HG03558 (cell line): ENCODE measurements around the gene ACTL8.

Experiments
- ATAC-seq: cut with Tn5 transposase; IDR thresholded peaks from one replicate; pipeline ENCODE4 v1.9.1; 2021; ENCODE audit warnings: moderate number of reproducible peaks; ENCODE audit not compliant: unreplicated experiment; ENCODE audit errors: extremely low read depth

ACTL8 gene

DNA sequence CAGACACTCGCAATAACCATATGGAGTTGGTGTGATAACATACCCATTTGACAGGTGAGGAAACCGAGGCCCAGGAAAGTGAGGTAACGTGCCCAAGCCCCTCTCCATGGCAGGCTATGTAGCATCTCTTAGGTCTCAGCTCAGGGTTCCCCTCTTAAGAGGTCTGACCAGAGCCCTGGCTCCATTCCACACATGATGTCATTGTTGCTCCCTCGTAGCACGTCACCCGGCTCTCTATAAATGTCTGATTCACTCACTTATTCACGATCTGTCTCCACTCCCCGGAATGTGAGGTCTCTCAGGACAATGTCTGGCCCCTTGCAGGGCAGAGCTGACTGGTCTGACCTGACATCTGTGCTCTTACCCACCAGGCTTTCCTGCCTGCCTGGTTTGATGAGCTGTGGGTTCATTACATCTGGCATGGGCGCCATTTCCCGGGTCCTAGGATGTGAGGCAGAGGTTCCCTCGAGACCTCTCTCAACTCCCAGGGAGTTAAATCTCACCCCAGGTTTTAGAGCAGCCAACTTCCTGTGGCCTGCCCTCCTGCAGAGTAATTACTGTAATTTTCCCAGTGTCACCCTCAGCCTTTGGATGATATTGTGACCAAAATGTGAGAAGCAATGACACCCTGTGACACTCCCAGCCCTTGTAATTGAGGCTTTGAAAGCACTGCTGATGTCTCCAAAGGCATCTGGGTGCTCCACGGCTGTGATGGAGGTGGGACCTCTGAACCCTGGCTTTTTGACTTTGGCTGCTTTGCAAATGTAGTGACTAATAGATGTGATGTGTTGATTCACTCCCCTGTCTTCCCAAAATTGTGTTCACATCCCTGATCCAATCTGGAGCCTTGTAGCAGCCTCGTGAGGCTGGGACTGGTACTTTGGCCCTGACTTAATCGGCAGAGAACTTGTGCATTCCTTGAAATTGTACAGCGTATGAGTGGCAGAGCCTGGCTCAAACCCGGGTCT lies 10.6 kb downstream of the ACTL8 start:
- ATAC-seq, result no peak

DNA sequence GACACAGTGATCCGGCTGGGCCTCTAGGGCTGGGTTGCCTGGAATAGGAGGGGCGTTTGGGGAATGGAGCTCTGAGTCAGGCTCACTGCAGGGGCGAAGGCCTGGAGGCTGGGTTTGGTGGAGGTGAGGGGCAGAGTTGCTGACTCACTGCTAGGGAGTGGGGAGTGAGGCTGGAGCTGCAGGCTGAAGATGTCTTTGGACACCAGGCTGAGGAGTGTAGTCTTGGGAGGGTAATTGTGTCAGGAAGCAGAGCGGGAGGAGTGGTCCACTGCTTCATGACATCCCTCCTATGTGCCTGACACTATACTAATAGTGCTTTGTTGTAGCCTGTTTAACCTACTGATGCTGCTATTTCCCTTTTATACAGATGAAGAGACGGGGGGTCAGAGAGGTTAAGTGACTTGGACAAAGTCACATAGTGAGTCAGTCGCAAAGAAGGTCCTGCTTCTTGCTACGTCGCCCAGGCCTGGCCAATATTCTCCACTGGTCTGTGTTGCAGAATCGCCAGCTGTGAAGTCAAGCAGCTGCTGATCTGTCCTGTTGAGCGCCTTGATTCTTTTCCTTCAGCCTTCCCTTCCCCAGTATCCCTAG lies 13.6 kb downstream of the ACTL8 start:
- ATAC-seq, result no peak

DNA sequence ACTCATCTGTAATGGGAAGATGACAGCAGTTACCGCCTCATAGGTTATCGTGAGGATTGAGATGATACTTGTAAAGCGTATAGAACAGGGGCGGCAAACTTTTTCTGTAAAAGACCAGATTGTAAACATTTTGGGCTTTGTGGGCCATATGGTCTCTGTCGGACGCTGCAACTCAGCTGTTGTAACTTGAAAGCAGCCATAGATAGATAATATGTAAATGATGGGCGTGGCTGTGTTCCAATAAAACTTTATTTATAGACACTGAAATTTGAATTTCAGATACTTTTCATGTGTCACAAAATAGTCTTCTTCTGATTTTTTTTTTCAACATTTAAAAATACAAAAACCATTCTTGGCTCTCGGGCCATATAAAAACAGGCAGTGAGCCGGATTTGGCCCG lies 15.8 kb downstream of the ACTL8 start:
- no peak for ATAC-seq

DNA sequence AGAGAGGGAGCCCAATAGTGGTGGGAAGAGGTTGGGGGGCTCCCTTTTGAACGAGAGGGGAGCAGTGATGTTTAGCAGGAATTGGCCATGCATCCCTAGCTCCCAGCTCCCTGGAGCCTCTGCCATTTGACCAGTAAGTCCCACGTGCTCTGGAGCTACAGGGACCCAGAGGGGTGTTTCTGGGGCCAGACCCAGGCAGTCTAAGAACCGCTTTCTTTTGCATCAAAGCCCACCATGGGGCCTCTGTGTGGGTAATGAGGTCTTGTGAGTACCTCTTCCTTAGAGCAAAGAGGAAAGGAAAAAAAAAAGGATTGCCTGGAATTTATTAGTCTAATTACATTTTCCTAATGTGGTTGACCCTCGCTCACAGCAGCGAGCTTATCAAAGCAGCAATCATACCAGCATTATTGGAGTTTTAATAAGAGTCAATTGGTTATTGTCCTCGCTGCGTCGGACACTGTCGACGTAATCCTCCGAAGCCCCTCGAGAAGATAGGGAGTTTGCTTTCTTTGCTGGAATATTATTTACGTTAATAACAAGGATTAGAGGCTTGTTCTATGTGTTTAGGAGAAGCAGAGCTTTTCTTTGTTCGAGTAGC lies 17.6 kb downstream of the ACTL8 start:
- no peak for ATAC-seq

DNA sequence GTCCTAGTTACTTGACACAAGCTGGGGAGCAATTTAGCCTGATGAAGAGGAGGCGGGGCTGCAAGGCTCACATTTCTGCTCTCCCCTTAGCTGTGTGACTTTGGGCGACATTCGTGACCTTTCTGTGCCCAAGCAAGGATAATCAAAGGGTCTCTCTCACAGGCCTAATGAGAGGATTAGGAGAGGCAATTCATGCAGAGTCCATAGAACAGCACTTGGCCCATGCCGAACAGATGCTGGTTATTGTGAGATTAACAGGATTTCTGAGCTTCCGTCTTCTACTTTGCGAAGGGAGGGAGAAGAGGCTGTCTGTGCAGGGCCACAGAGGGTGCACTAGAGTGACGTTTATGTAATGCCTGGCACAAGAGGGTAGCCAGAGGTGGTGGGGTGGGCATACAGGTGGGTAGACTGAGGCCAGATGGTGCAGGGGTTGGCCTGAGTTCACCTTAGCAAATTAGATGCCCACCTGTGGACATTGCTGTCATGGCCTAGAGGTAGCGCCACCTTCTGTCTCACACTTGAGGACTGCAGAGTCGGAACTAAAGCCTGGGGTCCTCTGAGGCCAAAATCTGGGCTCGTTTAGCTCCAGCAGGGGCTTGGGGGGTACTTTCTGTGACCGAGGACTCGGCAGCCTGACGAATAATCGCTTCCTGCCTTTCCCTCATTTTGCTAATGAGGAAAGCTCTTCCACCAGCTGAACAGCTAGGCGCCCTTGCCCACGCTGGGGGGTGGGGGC lies 18.6 kb downstream of the ACTL8 start:
- no peak for ATAC-seq

DNA sequence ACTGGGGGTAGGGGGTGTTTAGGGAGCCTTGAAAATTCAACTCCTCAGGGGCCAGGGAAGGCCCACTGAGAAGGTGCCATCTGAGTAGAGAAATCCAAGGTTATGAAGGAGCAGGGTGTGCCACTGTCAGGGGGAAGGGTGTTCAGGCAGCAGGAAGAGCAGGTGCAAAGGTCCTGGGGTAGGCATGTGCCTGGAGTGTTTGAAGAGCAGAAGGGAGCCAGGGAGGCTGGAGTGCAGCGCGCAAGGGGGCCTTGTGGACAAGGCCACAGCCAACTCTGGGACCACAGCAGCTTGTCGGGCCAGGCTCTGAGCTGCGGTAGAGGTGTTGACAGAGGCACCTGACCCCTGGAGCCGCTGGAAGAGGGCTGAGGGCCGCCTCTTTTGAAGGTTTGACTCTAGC lies 19.3 kb downstream of the ACTL8 start:
- no peak for ATAC-seq

DNA sequence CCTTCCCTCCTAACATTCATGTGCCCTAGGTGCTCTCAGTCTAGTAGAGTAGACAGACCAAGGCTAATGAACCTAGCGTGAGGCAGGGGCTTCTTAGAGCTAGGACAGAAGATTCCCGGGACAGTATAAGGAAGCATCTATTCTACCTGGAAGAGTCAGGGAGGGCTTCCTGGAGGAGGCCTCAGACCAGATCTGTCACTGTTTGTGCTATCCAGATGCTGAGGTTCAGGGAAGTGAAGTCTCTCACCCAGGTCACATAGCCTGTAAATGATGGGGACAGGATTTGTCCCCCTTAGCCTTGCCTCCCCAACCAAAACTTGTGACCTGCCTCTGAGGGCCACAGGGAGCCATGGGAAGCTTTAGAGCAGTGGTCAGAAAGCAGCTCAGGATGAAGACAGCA lies 20.7 kb downstream of the ACTL8 start:
- ATAC-seq, result no peak

DNA sequence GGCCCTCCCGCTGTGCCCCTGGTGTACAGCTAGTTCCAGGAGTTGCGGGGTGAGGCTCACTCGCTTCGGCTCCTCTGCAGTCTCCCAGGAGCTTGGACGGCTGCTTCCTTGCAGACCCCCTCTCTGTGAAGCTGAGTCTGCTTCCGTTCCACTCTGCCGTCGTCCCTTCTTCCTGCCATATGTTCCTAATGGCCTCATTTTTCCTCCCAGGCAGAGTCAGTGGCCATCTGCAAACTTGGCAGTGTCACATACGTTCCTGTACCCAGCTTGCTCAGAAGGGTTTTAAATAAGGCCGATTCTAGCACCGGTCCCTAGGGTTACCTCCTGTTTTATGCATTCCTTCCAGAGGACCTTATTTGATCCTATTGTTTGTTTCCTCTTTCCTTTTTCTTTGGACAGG lies 21.3 kb downstream of the ACTL8 start:
- ATAC-seq, result no peak

DNA sequence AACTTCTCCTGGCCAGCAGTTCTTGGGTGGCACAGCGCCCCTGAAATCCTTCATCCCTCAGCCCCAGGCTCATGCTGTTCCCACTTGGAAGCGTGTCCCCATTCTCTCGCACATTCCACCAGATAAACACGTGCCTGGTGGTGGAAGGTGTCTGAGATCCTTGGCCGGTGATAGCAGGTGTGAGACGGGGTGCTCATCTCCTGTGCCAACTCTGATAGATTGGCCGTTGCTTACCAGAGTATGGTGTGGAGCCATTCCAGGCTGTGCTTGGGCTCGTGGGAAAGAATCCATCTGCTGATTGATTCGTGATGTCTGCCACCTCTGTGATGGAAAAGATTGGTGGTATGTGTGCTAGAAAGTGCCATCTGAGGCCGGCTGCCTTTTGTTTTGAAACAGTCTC lies 22.2 kb downstream of the ACTL8 start:
- ATAC-seq, result no peak

DNA sequence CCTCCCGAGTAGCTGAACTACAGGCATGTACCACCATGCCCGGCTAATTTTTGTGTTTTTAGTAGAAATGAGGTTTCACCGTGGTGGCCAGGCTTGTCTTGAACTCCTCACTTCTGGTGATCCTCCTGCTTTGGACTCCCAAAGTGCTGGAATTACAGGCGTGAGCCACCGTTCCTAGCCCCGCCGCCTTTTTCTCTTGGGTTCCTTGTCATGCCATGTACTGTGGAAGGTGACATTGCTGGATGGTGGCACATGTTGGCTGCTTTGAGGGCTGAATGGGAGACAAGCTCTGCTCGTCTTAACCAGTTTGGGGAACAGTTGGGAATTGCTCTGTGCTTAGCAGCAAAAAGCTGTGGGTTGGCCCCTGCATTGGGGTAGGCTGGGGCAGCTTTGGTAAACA lies 22.7 kb downstream of the ACTL8 start:
- no peak for ATAC-seq

DNA sequence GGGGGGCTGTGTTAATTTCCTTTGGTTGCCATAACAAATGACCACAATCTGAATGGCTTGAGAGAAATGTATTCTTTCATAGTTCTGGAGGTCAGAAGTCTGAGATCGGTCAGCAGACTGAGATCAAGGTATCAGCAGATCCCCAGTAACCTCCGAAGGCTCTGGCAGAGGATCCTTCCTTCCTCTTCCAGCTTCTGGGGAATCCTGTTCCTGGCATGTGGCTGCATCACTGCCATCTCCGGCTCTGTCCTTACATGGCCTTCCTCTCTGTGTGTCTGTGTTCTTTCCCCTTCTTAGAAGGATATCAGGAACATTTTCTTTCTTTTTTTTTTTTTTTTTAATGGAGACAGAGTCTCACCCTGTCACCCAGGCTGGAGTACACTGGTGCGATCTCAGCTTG lies 25.8 kb downstream of the ACTL8 start:
- ATAC-seq, result no peak

DNA sequence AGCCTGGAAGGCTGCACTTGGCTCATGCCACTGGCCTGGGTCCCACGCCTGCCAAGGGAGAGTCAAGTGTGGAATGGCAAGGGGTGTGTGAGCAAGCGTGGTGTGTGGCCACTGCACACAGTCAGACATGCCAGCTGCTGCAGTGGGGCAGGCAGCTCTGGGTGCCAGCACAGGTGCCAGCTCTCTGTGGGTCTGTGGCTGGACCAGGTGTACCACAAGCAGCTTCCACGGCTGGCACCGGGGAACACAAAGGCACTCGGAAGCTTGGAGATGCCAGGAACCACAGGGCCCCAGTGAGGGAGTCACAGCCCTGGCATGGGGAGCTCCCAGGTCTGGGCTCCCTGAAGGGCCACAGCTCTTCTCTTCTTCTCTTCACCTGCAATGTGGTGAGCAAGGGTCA lies 34.8 kb downstream of the ACTL8 start:
- no peak for ATAC-seq

DNA sequence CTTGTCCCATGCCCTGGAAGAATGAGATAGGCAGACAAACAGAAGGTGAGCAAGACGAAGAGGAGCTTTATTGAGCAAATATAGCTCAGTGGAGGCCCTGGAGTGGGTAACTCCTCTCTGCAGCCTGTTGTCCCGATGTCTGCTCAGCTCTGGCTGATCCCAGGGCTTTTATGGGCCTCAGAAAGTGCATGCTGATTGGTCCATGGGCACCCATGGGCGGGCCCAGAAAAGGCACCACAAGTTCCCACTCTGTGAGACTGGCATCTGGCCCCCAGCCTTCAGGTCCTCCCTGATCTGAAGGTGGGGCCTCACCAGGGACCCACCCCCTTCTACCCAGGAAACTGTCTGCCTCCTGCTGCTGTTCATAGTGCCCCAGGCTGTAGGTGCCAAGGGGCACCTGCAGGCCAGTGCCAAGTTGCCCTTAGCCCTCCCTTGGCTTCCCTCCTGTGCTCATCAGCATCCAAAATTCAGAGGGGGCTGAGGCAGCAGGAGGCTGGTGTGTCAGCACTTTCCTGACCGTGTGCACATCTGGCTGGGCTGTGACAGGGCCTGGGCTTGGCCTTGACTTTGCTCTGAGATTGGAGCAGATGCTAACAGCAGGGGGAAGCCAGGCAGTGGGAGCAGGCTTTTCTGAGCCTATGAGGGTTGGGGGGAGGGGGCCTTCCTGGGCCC lies 35.4 kb downstream of the ACTL8 start:
- no peak for ATAC-seq

DNA sequence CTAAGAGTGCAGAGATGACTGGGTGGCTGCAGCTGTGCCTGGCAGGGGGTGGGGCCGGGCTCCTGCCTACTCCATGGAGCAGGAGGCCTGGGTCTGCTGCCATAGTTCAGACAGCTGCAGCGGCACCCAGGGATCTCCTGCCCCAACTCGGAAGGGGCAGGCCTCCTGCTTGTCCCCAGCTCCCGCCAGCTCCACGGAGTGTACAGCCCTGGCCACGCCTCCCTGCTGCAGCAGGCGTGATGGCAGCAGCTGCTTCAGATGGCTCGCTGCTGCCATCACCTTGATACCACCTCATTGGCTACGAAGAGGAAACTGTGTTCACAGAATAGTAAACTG lies 35.9 kb downstream of the ACTL8 start:
- ATAC-seq, result no peak

DNA sequence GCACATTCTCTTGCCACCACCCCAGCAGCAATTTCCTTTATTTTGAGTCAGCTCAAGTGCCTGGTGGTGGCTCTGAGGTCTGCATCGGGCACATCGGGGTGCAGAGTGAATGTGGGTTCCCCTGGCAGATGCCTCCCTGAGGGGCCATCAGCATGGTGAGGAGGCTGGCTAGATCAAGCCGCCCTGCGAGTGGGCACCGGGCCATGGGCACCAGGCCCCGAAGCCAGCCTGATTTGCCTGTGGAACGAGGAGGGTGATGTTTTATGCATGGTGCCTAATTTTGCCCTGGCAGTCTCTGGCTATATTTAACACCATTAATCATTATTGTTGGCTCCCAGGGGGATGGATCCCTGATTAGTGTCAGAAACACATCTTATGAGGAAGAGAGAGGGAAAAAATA lies 36.3 kb downstream of the ACTL8 start:
- ATAC-seq, result no peak

DNA sequence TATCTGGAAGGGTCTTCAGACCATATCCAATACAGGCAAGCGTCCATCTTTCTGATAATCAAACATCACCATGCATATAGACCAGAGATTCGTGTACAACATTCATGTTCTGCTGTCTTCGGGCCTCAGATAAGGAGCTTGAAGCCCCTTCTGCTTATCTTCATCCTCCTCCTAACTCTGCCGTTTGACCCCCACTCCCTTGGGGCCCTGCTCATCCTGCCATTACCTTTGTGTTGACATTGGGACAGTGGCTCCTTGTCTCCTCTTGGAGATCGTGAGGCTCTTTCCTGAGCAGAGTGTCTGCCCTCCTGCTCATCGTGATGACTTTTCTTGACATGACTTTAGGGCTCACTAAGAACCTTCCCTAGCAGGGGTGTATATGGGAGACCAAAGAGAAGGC lies 37.3 kb downstream of the ACTL8 start:
- no peak for ATAC-seq

DNA sequence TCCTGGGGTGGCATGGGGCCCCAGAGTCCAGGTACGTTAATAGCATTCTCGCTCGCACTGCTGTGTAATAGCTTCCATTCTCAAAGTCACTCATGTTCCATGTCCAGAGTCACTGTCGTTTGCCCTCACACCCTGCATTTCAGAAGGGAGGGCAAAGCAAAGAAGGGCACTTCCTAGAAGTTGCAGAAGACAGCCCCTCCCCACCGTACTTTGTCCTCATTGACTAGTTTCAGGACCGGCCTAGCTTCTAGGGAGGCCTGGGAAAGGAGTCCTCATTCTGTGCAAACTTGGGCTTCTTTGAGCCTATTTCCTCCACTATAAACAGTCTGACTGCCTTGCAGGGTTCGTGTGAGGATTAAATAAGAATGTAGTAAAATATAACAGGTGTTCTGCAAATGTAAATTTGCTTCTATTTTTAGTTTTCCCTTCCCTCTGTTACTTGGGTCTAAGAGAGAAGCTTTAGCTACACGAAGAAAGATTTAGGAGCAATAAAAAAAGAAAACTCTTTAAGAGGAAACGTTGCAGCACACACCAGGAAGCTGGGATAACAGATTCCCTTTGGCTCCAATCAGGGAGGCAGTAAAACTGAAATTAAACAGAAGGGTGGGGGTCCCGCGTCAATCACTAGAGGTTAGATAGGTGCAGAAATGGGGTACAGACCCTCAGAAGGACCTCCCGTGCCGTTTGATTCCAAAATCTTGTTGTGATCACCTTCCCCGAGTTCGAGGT lies 40.1 kb downstream of the ACTL8 start:
- no peak for ATAC-seq

DNA sequence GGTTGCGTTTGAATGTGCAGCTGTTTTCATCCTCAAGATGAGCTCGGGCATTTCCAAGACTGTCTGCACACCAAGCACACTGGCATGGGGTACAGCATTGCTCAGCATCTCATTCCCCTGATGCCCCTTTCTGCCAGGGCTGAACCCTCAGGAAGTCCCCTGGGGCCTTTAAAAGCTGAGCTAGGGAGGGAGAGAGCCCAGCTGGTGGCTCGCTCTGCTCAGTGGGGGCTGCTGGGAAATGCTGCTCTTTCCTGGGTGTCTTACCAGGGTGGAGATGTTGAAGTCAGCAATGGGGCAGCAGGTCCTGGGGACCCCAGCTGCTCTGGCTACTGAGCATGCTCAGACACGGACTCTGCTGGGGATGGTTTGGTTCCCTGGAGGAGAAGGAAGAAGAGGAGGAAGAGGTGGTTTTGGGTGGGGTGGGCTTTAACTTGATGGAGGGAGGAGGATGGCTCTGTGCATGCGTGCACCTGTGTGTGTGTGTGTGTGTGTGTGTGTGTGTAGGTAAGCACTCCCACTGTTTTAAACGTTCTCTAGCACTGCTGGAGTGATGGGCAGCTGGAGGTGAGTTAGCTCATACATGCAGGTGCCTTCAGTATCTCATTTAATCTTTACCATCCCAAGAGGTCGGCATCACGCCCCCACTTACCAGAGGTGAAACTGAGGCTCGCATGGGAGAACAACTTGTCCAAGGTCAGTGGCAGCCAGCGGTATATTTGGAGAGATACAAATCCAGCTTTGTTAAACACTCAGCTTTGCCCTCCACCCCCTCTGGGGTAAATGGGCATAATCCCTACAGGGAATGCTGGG lies 40.9 kb downstream of the ACTL8 start:
- no peak for ATAC-seq

DNA sequence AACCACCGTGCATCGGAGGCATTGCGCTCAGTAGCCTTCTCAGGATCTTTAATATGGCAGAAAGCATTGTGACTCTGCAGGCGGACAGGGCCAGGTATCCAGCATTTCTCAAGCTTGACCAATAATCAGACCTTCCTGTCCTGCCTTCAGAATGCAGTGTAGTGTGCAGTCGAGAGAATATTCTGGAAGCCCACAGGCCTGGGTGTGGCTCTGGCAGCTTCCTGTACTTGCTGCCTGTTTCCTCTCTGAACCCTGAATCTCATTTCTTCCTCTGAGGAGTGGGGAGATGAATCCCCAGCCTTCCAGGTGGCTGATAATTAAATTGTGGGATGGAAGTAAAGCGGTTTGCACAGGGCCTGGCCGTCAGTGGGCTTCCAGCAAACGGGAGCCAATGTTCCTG lies 42.3 kb downstream of the ACTL8 start:
- no peak for ATAC-seq
